ENCODE measurements around the gene MRE11. TPM values are rescaled to one million over a fixed set of nuclear protein-coding genes. Genes with fewer than 3 reads are reported as not detected.

MRE11 gene
- total RNA-seq, 2 experiments from 2014 or later = 38.3 to 42.0 TPM

DNA sequence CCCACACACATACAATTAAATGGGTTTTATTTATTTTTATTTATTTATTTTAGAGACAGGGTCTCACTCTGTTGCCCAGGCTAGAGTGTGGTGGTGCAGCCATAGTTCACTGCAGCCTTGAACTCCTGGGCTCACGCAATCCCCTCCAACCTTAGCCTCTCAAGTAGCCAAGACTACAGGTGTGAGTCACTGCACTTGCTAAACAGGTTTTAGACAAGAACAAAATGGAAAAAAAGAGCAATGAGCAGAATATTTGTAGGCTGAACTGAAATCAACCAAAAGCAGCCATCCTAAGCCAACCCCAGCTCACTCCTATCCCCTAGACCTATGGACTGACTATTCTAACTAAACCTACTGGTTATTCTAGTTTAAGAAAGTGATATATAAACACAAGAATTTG is 37.8 kb downstream of the MRE11 start:
- Mint-ChIP-seq H3K4me1 (ENCODE audit: low read depth) (no peaks in the 10 kb centered on the region), H3K4me3 (no peak overlapping the region), H3K27me3 (no peaks in the 10 kb centered on the region), H3K9me3 (no peaks in the 10 kb centered on the region), H3K36me3 (ENCODE audit: low read depth) (peaks cover 40% of the 10 kb centered on the region), H3K27ac (no peak overlapping the region)
- intact Hi-C loops (cut with micrococcal nuclease) = no loop called here
- DNase-seq = no peak
- no peak for ATAC-seq
- TF ChIP-seq, protein P1, sequence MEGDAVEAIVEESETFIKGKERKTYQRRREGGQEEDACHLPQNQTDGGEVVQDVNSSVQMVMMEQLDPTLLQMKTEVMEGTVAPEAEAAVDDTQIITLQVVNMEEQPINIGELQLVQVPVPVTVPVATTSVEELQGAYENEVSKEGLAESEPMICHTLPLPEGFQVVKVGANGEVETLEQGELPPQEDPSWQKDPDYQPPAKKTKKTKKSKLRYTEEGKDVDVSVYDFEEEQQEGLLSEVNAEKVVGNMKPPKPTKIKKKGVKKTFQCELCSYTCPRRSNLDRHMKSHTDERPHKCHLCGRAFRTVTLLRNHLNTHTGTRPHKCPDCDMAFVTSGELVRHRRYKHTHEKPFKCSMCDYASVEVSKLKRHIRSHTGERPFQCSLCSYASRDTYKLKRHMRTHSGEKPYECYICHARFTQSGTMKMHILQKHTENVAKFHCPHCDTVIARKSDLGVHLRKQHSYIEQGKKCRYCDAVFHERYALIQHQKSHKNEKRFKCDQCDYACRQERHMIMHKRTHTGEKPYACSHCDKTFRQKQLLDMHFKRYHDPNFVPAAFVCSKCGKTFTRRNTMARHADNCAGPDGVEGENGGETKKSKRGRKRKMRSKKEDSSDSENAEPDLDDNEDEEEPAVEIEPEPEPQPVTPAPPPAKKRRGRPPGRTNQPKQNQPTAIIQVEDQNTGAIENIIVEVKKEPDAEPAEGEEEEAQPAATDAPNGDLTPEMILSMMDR (IDR thresholded peaks at IDR 0.05) = no peak
- CTCF ChIA-PET = interaction anchor here (1.3 kb wide), 1 partner anchor 26 kb away, joined by 3 read pairs; no protein-coding TSS in a partner anchor
- POLR2A ChIA-PET = no interaction called here

DNA sequence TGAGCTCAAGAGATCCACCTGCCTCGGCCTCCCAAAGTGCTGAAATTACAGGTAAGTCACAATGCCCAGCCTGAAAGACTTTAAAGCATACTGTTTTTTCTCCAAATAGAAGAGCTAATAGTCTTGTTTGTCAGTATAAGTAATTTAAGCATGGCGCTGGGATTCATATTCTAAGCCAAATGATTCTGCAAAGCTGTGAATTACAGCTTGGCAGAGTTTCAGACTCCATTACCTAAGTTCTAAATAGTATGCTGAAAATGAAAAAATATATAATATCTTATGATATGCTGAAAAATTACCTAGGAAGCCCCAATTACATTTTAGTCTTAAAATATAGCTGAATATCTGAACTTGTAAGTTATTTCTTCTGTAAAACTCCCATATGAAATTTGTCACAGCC is 39.3 kb downstream of the MRE11 start:
- intact Hi-C loops (cut with micrococcal nuclease) = no loop called here
- Mint-ChIP-seq H3K27ac (no peak overlapping the region), H3K4me1 (ENCODE audit: low read depth) (no peaks in the 10 kb centered on the region), H3K36me3 (ENCODE audit: low read depth) (peaks cover 31% of the 10 kb centered on the region), H3K9me3 (no peaks in the 10 kb centered on the region), H3K4me3 (no peak overlapping the region), H3K27me3 (no peaks in the 10 kb centered on the region)
- TF ChIP-seq, protein P1 (IDR thresholded peaks at IDR 0.05) = no peak
- ATAC-seq = no peak
- DNase-seq = no peak
- CTCF ChIA-PET = no interaction called here
- POLR2A ChIA-PET = no interaction called here

GRCh38 chr11:94452988-94453387 is 40.7 kb downstream of the MRE11 start:
- ChIA-PET POLR2A (no interaction called here), CTCF (no interaction called here)
- no peak overlapping the region for H3K27ac Mint-ChIP-seq
- no peaks in the 10 kb centered on the region for H3K27me3 Mint-ChIP-seq
- TF ChIP-seq, protein P1 (IDR thresholded peaks at IDR 0.05) = no peak
- H3K4me1 Mint-ChIP-seq (ENCODE audit: low read depth) = no peaks in the 10 kb centered on the region
- H3K9me3 Mint-ChIP-seq = no peaks in the 10 kb centered on the region
- no peak overlapping the region for H3K4me3 Mint-ChIP-seq
- ATAC-seq = no peak
- H3K36me3 Mint-ChIP-seq (ENCODE audit: low read depth) = peaks cover 29% of the 10 kb centered on the region
- intact Hi-C loops (cut with micrococcal nuclease) = no loop called here
- DNase-seq = no peak

GRCh38 chr11:94450048-94450447 is 43.6 kb downstream of the MRE11 start:
- TF ChIP-seq, protein P1 (IDR thresholded peaks at IDR 0.05) = no peak
- Mint-ChIP-seq H3K9me3 (no peaks in the 10 kb centered on the region), H3K27ac (no peak overlapping the region), H3K4me3 (no peak overlapping the region), H3K27me3 (no peaks in the 10 kb centered on the region), H3K36me3 (ENCODE audit: low read depth) (peaks cover 22% of the 10 kb centered on the region), H3K4me1 (ENCODE audit: low read depth) (no peaks in the 10 kb centered on the region)
- DNase-seq = no peak
- intact Hi-C loops (cut with micrococcal nuclease) = no loop called here
- ChIA-PET CTCF (interaction anchor here (1.2 to 1.4 kb wide), 2 partner anchors 9 to 15 kb away, joined by 3 to 5 read pairs; no protein-coding TSS in a partner anchor), POLR2A (no interaction called here)
- no peak for ATAC-seq

- Mint-ChIP-seq H3K4me3 (no peak overlapping the region), H3K27ac (no peak overlapping the region), H3K27me3 (no peaks in the 10 kb centered on the region), H3K4me1 (ENCODE audit: low read depth) (no peaks in the 10 kb centered on the region), H3K9me3 (no peaks in the 10 kb centered on the region), H3K36me3 (ENCODE audit: low read depth) (peaks cover 23% of the 10 kb centered on the region)
- ATAC-seq (no peak), DNase-seq (no peak)
- ChIA-PET CTCF (no interaction called here), POLR2A (interaction anchor here (0.6 kb wide), 1 partner anchor 145 kb away, joined by 4 read pairs; the partner anchor contains the start of gene IZUMO1R)
- TF ChIP-seq, protein P1 (IDR thresholded peaks at IDR 0.05) = no peak
- intact Hi-C loops (cut with micrococcal nuclease) = no loop called here
These were observed 44.2 kb downstream of the MRE11 start for GRCh38 chr11:94449437-94449836.
